ENCODE results near the gene PTPRZ1. TPM values are rescaled to one million over a fixed set of nuclear protein-coding genes. Genes with fewer than 3 reads are reported as not detected.

Gene PTPRZ1
- total and polyA plus RNA-seq, 12 donors: 0.09 to 0.87 (median 0.36) TPM

DNA sequence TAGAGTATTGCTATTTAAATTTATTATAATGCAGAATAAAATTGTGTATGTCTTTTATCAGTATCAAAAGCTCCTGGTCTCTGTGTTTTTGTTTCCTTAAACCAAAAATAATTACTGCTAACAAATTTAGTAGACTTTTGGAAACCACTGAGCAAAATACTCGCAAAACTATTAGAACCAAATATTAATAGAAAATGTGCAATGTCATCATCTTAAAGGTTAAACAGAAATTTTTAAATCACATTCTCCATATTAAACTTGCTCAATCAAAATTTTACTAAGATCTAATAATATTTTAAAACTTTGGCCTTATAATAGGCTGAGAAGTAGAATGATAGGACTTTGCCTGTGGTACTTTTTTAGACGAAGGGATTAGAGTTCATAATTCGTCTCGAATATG is 222.7 kb downstream of the PTPRZ1 start:
- WGBS, 2 donors: 73 to 85% methylated on average over 4 of the region's 4 CpGs
- Histone ChIP-seq H3K27me3 (no peaks in the 10 kb centered on the region), H3K4me1 (no peaks in the 10 kb centered on the region), H3K36me3 (peaks cover 0 to 63% (median 0%) of the 10 kb centered on the region in 9 donors), H3K9me3 (no peaks in the 10 kb centered on the region), H3K4me3 (no peak overlapping the region), H3K27ac (no peak overlapping the region)
- intact Hi-C loops (cut with DNase I): loop anchor here in 4 of 10 donors (10.0 kb wide), 1 partner anchor 429 kb away; no protein-coding TSS in a partner anchor
- ATAC-seq: no peak
- TF ChIP-seq CTCF (IDR thresholded peaks at IDR 0.05): no peak
- no peak for DNase-seq

DNA sequence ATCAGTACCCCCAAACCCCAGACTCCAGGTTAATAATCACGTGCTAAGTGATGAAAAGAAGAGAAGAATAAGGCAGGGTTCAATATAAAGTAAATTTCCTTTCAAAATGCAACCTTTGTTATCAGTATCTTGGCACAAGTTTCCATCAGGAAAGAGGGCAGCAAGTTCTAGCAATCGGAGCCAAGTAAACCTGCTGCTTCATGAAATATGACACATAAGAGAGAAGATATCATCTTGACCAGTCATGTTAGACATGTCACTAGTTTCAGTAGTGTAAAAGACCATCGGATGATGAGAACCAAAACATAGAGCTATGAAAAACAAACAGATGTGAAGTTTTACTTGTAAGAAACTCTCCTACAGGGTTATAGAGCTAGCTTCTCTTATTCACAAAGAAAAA is 227.1 kb downstream of the PTPRZ1 start:
- Histone ChIP-seq H3K9me3 (peaks cover 0 to 32% (median 12%) of the 10 kb centered on the region in 11 donors), H3K27ac (no peak overlapping the region), H3K27me3 (no peaks in the 10 kb centered on the region), H3K4me1 (no peaks in the 10 kb centered on the region), H3K36me3 (peaks cover 0 to 85% (median 14%) of the 10 kb centered on the region in 9 donors), H3K4me3 (no peak overlapping the region)
- ATAC-seq (no peak), DNase-seq (no peak)
- intact Hi-C loops (cut with DNase I): no loop called here
- TF ChIP-seq CTCF (IDR thresholded peaks at IDR 0.05): no peak
- 69 to 78% methylated on average over 3 of the region's 3 CpGs for WGBS, 2 donors

- no peak for TF ChIP-seq CTCF (IDR thresholded peaks at IDR 0.05)
- DNase-seq (no peak), ATAC-seq (no peak)
- peaks cover 0 to 94% (median 19%) of the 10 kb centered on the region in 9 donors for H3K36me3 ChIP-seq
- no peak overlapping the region for H3K4me3 ChIP-seq
- H3K4me1 ChIP-seq: no peaks in the 10 kb centered on the region
- no peak overlapping the region for H3K27ac ChIP-seq
- intact Hi-C loops (cut with DNase I): no loop called here
- H3K27me3 ChIP-seq: no peaks in the 10 kb centered on the region
- H3K9me3 ChIP-seq: peaks cover 0 to 58% (median 17%) of the 10 kb centered on the region in 11 donors
These were observed 230.1 kb downstream of the PTPRZ1 start for GRCh38 chr7:122103064-122103463.

Measured in heart right ventricle (tissue), 16 donors.